H1 (cell line): ENCODE measurements around the gene STARD8. TPM values are rescaled to one million over a fixed set of nuclear protein-coding genes. Genes with fewer than 3 reads are reported as not detected.

ENCODE experiments used
- CTCF ChIA-PET: fragments of 300-600 bp; sonication (Branson Sonifier 250); formaldehyde crosslinking; loops from one replicate; lab custom pipeline; 2021; ENCODE audit not compliant: partially characterized antibody; lab: Charles Lee
- POLR2A ChIA-PET: fragments of 300-600 bp; sonication (Branson Sonifier 250); formaldehyde crosslinking; loops from one replicate; lab custom pipeline; 2021; ENCODE audit warnings: inconsistent platforms; ENCODE audit not compliant: partially characterized antibody; lab: Charles Lee
- DNase-seq, 2 experiments: peaks; one replicate each; pipeline versions ENCODE4 v3.0.0 to v3.0.0-alpha.2; 2010 to 2022; ENCODE audit warnings: low spot score in 2 of 2, low read depth in 1 of 2, mixed read lengths in 1 of 2
- FAIRE-seq: peaks from 2 replicates; lab custom pipeline; 2011; peaks lifted over from hg19 to GRCh38; lab: Jason Lieb, UNC
- H2AFZ ChIP-seq: 2 replicates; pipeline ENCODE4 v1.8.1; 2012; ENCODE audit warnings: low read length, inconsistent platforms
- H2AK5ac ChIP-seq: 2 replicates; pipeline ENCODE4 v1.6.1; 2013; ENCODE audit warnings: low read depth, low read length
- H2BK120ac ChIP-seq: replicated peaks from 2 replicates; pipeline ENCODE3; 2013; ENCODE audit warnings: low read depth, low read length, inconsistent platforms
- H2BK12ac ChIP-seq: 2 replicates; pipeline ENCODE4 v1.6.1; 2013; ENCODE audit warnings: low read depth, low read length
- H2BK15ac ChIP-seq: 2 replicates; pipeline ENCODE4 v1.6.1; 2013; ENCODE audit warnings: low read length
- H2BK20ac ChIP-seq: 2 replicates; pipeline ENCODE4 v1.6.1; 2013; ENCODE audit warnings: low read length
- H2BK5ac ChIP-seq: 2 replicates; pipeline ENCODE4 v1.6.1; 2013; ENCODE audit warnings: low read depth, low read length
- H3K14ac ChIP-seq: 2 replicates; pipeline ENCODE4 v1.6.1; 2013; ENCODE audit warnings: inconsistent platforms; ENCODE audit not compliant: insufficient read length
- H3K18ac ChIP-seq: 2 replicates; pipeline ENCODE4 v1.6.1; 2013; ENCODE audit warnings: low read length; ENCODE audit errors: extremely low read depth
- H3K23ac ChIP-seq: 2 replicates; pipeline ENCODE4 v1.6.1; 2013; ENCODE audit warnings: inconsistent platforms; ENCODE audit not compliant: insufficient read length
- H3K23me2 ChIP-seq: 2 replicates; pipeline ENCODE4 v1.6.1; 2013; ENCODE audit warnings: low read depth, low read length
- H3K27ac ChIP-seq: 2 replicates; pipeline ENCODE4 v1.6.1; 2011; ENCODE audit warnings: low read depth, low read length, inconsistent platforms
- H3K27me3 ChIP-seq, 4 experiments: replicated peaks in 1 of 4; 1 replicate in 1 of 4; 2 replicates in 3 of 4; pipeline versions ENCODE4 v1.6.1 to v1.8.1; 2011 to 2013; ENCODE audit warnings: low read length in 3 of 4, mild to moderate bottlenecking in 3 of 4, inconsistent platforms in 2 of 4, mixed read lengths in 2 of 4, moderate library complexity in 1 of 4; ENCODE audit not compliant: control insufficient read depth in 3 of 4, insufficient read depth in 3 of 4; ENCODE audit errors: extremely low read depth in 1 of 4
- H3K36me3 ChIP-seq, 4 experiments: 2 replicates each; pipeline versions ENCODE4 v1.6.1 to v1.8.1; 2011 to 2013; ENCODE audit warnings: mild to moderate bottlenecking in 4 of 4, low read length in 3 of 4, moderate library complexity in 2 of 4, control low read depth in 1 of 4, inconsistent platforms in 1 of 4; ENCODE audit not compliant: insufficient read depth in 4 of 4, control insufficient read depth in 2 of 4
- H3K4ac ChIP-seq: replicated peaks from 2 replicates; pipeline ENCODE3; 2013; ENCODE audit warnings: low read length, low read depth, mixed read lengths, inconsistent platforms; ENCODE audit not compliant: insufficient read length
- H3K4me1 ChIP-seq, 4 experiments: replicated peaks in 1 of 4; 1 replicate in 1 of 4; 2 replicates in 3 of 4; pipeline versions ENCODE4 v1.6.1 to v1.8.1; 2011 to 2013; ENCODE audit warnings: low read length in 3 of 4, inconsistent platforms in 2 of 4, mixed read lengths in 1 of 4; ENCODE audit not compliant: insufficient read depth in 4 of 4, control insufficient read depth in 3 of 4
- H3K4me2 ChIP-seq, 2 experiments: 2 replicates each; pipeline versions ENCODE4 v1.6.1 to v1.8.1; 2011 to 2013; ENCODE audit warnings: low read depth in 2 of 2, low read length in 2 of 2, control low read depth in 1 of 2, inconsistent platforms in 1 of 2, mild to moderate bottlenecking in 1 of 2; ENCODE audit not compliant: insufficient read depth in 1 of 2
- H3K4me3 ChIP-seq, 4 experiments: fragments of 200-600, 300-600 bp in 1 of 4; sonication (generic), shearing (Covaris generic), sonication (Bioruptor Twin) in 1 of 4; 2 replicates each; pipeline versions ENCODE4 v1.5.1 to v1.8.1; 2011 to 2016; ENCODE audit warnings: low read length in 4 of 4, low read depth in 3 of 4, control low read depth in 2 of 4, inconsistent platforms in 2 of 4, mild to moderate bottlenecking in 2 of 4, mixed read lengths in 1 of 4, moderate library complexity in 1 of 4; ENCODE audit not compliant: insufficient read depth in 2 of 4; ENCODE audit errors: extremely low read depth in 1 of 4
- H3K56ac ChIP-seq: replicated peaks from 2 replicates; pipeline ENCODE3; 2013; ENCODE audit warnings: low read depth, mild to moderate bottlenecking, mixed read lengths, low read length, inconsistent platforms; ENCODE audit not compliant: insufficient read length
- H3K79me1 ChIP-seq: 2 replicates; pipeline ENCODE4 v1.6.1; 2013; ENCODE audit warnings: low read depth, low read length, control low read depth
- H3K79me2 ChIP-seq, 2 experiments: 2 replicates each; pipeline versions ENCODE4 v1.6.1 to v1.8.1; 2012 to 2013; ENCODE audit warnings: low read length in 2 of 2, mild to moderate bottlenecking in 2 of 2, inconsistent platforms in 1 of 2; ENCODE audit not compliant: insufficient read depth in 2 of 2, control insufficient read depth in 1 of 2
- H3K9ac ChIP-seq, 4 experiments: replicated peaks in 1 of 4; 1 replicate in 1 of 4; 2 replicates in 3 of 4; pipeline versions ENCODE4 v1.6.1 to v1.8.1; 2011 to 2013; ENCODE audit warnings: low read depth in 3 of 4, low read length in 3 of 4, control low read depth in 2 of 4, mild to moderate bottlenecking in 2 of 4, moderate library complexity in 2 of 4, inconsistent platforms in 1 of 4; ENCODE audit errors: extremely low read depth in 1 of 4
- H3K9me3 ChIP-seq, 2 experiments: 2 replicates each; pipeline versions ENCODE4 v1.6.1 to v1.8.1; 2012 to 2013; ENCODE audit warnings: mild to moderate bottlenecking in 2 of 2, moderate library complexity in 2 of 2, control low read depth in 1 of 2, inconsistent platforms in 1 of 2, low read depth in 1 of 2, low read length in 1 of 2, mixed read lengths in 1 of 2; ENCODE audit not compliant: insufficient read depth in 2 of 2
- H4K20me1 ChIP-seq, 2 experiments: replicated peaks in 1 of 2; 2 replicates each; pipeline versions ENCODE3 to v1.8.1; 2011 to 2013; ENCODE audit warnings: inconsistent platforms in 2 of 2, low read length in 2 of 2, mild to moderate bottlenecking in 1 of 2; ENCODE audit not compliant: insufficient read depth in 2 of 2, control insufficient read depth in 1 of 2
- H4K5ac ChIP-seq: 2 replicates; pipeline ENCODE4 v1.6.1; 2013; ENCODE audit warnings: low read length, low read depth, mixed read lengths, inconsistent platforms; ENCODE audit not compliant: insufficient read length
- H4K8ac ChIP-seq: 2 replicates; pipeline ENCODE4 v1.8.0; 2013; ENCODE audit warnings: mild to moderate bottlenecking, moderate library complexity, low read length, inconsistent platforms; ENCODE audit not compliant: insufficient read depth; ENCODE audit errors: extremely low read depth
- H4K91ac ChIP-seq: replicated peaks from 2 replicates; pipeline ENCODE3; 2013; ENCODE audit warnings: low read length, mixed read lengths, inconsistent platforms; ENCODE audit not compliant: insufficient read length
- CBX5 ChIP-seq: fragments of 300-800, 300-1000 bp; sonication (generic); IDR thresholded peaks from 2 replicates; pipeline ENCODE4 v1.7.1; 2016; ENCODE audit warnings: antibody characterized with exemption, low read length, low read depth
- WGBS, 2 experiments: shearing (Covaris generic) in 1 of 2; methylation state at CpG; one replicate each; pipeline versions ENCODE4 v1.1.6 to v1.1.7; 2013 to 2015; ENCODE audit warnings: low lambda C conversion rate in 2 of 2, mixed read lengths in 2 of 2, inconsistent platforms in 1 of 2, low coverage in 1 of 2, missing lambda C conversion rate in 1 of 2; ENCODE audit not compliant: insufficient replicate concordance in 2 of 2, insufficient coverage in 1 of 2, insufficient read length in 1 of 2; ENCODE audit errors: extremely low coverage in 1 of 2, missing lambda C conversion rate in 1 of 2; 5-methylcytosine and 5-hydroxymethylcytosine counted together
- polyA plus RNA-seq, 7 experiments: library from polyadenylated mRNA; depleted of rRNA in 3 of 7; stranded (reverse) in 5 of 7; unstranded in 2 of 7; fragments of >200 nt in 5 of 7; fragments of 200-250 nt in 2 of 7; gene quantifications; 1 replicate in 5 of 7; 2 replicates in 1 of 7; 4 replicates in 1 of 7; pipeline versions ENCODE4 v1.2.1 to v1.2.3, GENCODE V29; 2011 to 2013; ENCODE audit warnings: missing spikeins in 2 of 7, mixed read lengths in 2 of 7
- total RNA-seq: library from RNA; stranded (reverse); fragmentation: NEBNext Ultra II Directional; extraction: Animal tissue kit (Norgen Biotek cat#: 25700); gene quantifications from 2 replicates; pipeline ENCODE4 v1.2.1, GENCODE V29; 2021

The STARD8 gene
- total and polyA plus RNA-seq, 2 of the 8 experiments (the other 6 are each of a cell fraction or from before 2014, with no cell fraction given): 1.8 to 3.8 TPM

DNA sequence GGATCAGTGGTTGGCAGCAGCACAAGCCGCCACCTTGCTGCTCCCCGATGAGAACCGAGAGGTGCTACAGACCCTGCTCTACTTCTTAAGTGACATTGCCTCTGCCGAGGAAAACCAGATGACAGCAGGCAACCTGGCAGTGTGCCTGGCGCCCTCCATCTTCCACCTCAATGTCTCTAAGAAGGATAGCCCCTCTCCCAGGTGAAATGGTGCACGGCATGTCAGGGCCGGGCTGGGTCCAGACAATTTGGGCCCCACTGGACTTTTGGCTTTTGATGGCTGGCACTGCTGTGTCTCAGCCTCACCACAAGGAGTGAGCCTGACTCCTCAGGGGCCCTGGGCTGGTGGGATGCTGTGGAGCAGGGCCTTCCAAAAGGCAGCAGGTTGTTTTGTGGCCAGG is 74.1 kb downstream of the STARD8 start:
- Histone ChIP-seq H2BK5ac (no peak overlapping the region), H3K79me1 (no peaks in the 10 kb centered on the region), H3K9me3 (no peaks in the 10 kb centered on the region), H2AFZ (no peak overlapping the region), H3K79me2 (no peaks in the 10 kb centered on the region), H3K23me2 (no peaks in the 10 kb centered on the region), H4K5ac (no peak overlapping the region), H3K9ac (no peak overlapping the region), H3K4me2 (no peak overlapping the region), H3K4me3 (no peak overlapping the region), H3K18ac (no peak overlapping the region), H2BK15ac (no peak overlapping the region), H2BK20ac (no peak overlapping the region), H4K8ac (no peak overlapping the region), H2AK5ac (no peak overlapping the region), H3K4ac (no peak overlapping the region), H4K20me1 (peaks cover 0 to 1% of the 10 kb centered on the region in 2 experiments), H3K4me1 (no peaks in the 10 kb centered on the region), H3K27me3 (no peaks in the 10 kb centered on the region), H4K91ac (no peak overlapping the region), H2BK120ac (no peak overlapping the region), H3K36me3 (no peaks in the 10 kb centered on the region), H3K14ac (no peak overlapping the region), H2BK12ac (no peak overlapping the region), H3K23ac (no peak overlapping the region), H3K27ac (no peak overlapping the region), H3K56ac (no peak overlapping the region)
- 95% methylated on average over 4 of the region's 7 CpGs; no CpG with 5 or more reads in 1 of the 2 experiments for WGBS, 2 experiments
- DNase-seq (no peak), FAIRE-seq (no peak)
- ChIA-PET CTCF (interaction anchor here (1.1 to 3.3 kb wide), 2 partner anchors 86 to 525 kb away, joined by 3 to 14 read pairs; no protein-coding TSS in a partner anchor), POLR2A (no interaction called here)
- no peak for TF ChIP-seq CBX5
